Dedifferentiated amniotic fluid mesenchymal stem cell (primary cell): ENCODE data around the gene FAM227B.
"Not testable (repeated sequence)": the region's sequence is repeated elsewhere in the genome, so short reads cannot be mapped to it uniquely, and the experiment has no call there.

Experiments
- DNase-seq: peaks from one replicate; pipeline ENCODE4 v3.0.0-alpha.2; 2016; ENCODE audit errors: extremely low spot score

FAM227B gene

DNA sequence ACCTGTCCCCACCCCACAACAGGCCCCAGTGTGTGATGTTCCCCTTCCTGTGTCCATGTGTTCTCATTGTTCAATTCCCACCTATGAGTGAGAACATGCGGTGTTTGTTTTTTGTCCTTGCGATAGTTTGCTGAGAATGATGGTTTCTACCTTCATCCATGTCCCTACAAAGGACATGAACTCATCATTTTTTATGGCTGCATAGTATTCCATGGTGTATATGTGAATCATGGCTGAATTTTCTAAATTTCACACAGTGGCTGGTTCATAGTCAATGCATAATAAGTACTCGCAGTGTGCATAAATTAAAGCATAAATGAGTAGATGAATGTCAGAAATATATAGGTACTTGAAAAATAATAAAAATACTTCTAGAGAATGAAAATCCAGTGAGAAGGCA, 8.4 kb downstream of the FAM227B start:
- not testable (repeated sequence) for DNase-seq

DNA sequence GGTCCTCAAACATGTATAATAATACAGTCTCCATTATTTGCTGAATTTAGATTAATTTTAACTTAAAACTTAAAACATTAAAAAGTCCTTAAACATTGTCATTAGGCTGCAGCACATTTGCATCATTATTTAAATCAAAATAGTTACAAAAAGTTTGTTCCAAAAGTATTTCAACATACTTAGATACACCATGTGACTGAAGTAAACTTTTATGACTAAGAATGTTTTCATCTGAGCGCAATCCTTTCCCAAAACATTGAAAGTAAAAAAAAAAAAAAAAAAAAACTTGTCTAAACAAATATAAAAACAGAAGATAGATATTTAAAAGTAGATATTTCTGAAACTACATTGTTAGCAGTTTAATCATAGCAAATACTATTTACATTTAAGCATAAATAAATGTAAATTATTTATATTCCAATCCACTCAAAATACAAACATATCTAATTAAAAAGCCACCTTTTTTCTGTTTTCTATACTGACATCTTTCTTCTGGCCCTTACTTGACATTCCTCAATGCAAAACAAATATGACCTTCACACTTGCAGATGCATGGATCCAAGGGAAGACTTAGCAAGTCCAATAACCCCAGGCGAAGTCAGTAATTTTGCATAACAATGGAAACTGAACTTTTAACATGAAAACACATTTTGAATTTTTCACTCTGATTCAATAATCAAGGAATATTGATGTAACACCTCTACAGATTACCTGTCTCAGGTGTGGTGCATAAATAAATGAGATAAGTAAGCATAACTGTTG, 10.3 kb downstream of the FAM227B start:
- no peak for DNase-seq

DNA sequence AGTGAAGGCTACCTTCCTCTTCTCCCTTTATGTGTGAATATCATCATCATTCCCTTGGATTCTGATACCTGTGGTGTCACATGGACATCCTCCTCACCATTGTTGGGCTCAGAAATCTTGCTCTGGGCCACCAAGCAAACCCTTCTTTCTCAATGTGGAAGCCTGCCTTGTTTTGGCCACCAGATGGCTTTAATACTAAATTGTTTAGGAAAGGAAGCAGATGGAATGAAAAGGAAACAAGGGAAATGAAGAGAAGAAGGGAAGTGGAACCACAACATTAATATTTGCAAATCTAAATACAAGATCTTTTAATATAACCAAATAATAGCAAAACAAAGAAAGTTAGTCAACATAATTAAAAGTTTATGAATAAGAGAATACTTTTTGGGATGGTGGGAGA, 14.0 kb downstream of the FAM227B start:
- no peak for DNase-seq

DNA sequence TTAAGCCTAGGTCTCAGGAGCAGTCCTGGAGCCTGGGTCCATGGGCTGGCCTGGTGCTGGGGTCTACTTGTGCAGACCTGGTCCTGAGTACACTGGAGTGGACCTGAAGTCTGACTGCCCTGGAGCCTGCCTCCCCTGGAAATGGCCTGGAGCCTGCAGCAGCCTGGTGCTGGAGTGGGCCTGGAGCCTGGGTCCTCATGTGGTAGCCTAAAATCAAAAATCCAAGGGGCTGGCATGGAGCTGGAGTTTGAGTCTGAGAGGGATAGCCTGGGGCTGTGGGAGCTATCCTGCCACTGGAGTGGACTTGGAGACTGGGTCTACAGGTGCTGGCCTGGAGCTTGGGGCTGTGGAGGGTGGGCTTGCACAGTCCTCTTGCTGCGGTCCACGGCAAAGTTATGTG, 15.0 kb downstream of the FAM227B start:
- no peak for DNase-seq

DNA sequence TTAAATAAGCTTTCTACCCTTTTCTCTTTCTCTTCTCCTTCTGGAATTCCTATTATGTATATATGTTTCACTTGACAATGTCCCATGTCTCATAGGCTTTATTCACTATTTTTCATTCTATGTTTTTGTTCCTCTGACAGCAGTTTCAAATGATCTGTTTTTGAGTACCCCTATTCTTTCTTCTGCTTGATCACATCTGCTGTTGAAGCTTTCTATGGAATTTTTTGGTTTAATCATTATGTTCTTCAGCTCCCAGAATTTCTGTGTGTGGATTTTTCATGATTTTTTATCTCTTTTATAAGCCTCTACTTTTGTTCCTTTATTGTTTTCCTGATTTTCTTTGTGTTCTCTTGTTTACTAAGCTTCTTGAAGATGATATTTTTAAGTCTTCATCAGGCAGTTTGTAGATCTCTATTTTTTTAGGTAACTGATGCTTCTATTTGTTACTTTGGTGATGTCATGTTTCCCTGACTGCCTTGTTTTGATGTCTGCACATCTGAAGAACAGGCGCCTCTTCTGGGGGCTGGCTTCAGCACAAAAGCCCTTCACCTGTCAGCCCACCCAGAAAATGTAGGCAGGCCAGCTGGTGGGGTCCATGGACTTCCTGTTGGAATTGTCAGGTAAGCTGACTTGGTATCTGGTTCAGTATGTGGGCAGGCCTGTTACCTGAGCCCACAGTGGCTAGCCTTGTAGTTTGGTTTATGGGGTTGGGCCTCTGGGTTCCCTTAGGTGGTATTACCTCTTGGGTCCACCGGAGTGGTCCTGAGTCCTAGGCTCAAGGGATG, 15.8 kb downstream of the FAM227B start:
- no peak for DNase-seq

DNA sequence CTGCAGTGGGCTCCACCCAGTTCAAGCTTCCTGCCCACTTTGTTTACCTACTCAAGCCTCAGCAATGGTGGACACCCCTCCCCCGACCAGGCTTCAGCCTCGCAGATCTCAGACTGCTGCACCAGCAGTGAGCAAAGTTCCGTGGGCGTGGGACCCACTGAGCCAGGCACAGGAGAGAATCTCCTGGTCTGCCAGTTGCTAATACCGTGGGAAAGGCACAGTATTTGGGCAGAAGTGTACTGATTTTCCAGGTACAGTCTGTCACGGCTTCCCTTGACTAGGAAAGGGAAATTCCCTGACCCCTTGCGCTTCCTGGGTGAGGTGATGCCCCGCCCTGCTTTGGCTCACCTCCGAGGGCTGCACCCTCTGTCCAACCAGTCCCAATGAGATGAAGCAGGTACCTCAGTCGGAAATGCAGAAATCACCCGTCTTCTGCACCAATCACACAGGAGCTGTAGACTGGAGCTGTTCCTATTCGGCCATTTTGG, 27.7 kb downstream of the FAM227B start:
- not testable (repeated sequence) for DNase-seq

DNA sequence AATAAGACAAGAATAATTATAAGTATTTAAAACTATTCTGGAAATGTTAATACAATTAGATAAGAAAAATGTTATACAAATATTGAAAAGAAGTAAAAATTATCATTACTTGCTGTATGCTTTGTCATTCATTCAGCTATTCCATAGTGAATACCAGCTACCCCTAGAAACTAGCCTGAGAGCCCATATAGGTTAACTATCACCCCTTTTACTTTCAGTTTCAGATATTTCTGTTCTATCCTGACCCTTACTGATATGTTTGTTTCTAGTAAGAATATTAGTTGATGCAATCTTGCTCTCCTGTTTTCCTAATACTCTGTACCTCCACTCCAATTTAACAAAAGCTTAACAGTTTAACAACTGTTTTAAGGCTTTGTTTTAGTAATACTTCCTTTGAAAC, 31.6 kb downstream of the FAM227B start:
- no peak for DNase-seq

DNA sequence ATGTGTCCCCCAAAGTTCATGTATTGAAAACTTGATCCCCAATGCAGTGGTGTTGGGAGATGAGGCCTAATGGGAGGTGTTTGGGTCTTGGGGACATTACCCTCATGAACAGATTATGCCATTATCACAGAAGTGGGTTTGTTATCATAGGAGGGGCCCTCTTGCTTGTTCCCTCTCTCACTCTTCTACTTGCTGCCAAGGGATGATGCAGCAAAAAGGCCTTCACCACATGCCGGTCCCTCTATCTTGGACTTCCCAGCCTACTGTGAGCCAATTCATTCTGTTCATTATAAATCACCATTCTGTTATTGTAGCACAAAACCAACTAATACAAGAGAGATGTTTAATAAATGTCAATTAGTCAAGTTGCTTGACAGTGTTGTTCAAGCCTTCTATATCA, 47.2 kb downstream of the FAM227B start:
- no peak for DNase-seq

DNA sequence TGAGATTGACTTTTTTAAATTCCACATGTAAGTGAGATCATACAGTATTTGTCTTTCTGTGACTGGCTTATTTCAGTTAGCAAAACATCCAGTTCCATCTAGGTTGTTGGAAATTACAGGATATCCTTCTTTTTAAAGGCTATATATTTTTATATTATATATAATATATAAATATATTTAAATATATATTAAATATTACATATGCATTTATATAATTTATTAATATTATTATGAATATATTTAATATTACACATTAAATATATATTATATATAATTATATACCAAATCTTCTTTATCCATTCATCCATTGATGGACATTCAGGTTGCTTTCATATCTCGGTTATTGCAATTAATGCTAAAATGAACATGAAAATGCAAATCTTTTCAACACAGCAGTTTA, 49.9 kb downstream of the FAM227B start:
- DNase-seq = no peak

DNA sequence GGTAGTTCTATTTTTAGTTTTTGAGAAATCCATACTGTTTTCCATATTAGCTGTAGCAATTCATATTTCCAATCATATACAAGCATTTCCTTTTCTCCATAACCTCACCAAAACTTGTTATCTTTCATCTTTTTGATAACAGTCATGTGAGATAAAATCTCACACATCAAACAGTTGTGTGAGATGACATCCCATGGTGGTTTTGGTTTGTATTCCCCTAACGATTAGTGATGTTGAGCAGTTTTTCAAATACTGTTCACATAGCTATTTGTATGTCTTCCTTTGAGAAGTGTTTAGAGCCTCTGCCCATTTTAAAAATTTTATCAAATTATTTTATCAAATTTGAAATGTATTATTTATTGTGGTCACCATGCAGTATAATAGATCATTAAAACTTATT, 50.4 kb downstream of the FAM227B start:
- DNase-seq = no peak

DNA sequence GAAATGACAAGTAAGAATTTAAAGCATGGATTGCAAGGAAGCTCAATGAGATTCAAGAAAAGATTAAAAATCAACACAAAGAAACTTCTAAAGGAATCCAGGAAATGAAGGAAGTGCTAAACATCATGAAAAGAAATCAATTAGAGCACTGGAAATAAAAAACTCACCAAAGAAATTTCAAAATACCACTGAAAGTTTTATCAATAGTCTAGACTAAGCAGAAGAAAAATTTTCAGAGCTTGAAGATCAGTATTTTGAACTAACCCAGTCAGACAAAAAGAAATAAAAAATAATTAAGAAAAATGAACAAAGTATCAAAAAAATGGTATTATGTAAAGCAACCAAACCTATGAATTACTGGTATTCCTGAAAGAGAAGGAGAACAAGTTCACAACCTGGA, 60.6 kb downstream of the FAM227B start:
- DNase-seq = no peak

DNA sequence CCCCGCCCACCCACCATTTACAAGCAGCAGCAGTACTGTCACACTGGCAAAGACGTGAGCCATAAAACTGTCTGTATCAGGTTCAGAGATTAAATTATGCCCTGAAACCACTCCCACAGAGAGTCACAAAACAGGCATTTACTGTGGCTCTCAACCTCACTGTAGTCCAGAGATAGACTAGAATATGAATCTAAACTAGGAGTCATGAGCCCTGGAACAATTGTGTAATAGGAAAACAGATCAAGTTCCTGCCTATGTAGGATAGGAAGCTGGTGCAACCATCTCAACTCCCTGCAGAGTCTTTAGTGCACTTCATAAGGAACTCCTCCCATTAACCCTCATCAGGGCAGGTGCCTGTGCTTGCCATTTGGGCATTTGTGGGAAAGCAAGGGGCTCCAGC, 61.7 kb downstream of the FAM227B start:
- DNase-seq = no peak

DNA sequence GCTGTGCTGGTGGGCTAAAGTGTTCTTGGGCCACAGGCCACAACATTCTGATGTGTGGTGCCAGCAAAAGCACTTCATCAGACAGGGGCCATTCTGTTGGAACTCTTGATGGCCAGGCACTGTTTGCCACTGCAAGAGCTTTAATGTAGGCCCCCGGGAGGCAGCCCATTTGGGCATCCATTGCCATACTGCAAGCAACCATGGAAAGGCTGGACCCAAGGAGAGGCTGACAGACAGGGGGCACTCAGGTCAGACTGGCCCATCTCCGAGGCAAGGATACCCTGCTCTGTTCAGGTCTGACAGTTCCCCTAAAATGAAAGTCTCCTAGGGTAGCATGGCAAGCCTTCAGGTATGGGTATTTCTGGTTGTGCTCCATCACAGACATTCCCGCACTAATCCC, 64.2 kb downstream of the FAM227B start:
- DNase-seq = no peak

DNA sequence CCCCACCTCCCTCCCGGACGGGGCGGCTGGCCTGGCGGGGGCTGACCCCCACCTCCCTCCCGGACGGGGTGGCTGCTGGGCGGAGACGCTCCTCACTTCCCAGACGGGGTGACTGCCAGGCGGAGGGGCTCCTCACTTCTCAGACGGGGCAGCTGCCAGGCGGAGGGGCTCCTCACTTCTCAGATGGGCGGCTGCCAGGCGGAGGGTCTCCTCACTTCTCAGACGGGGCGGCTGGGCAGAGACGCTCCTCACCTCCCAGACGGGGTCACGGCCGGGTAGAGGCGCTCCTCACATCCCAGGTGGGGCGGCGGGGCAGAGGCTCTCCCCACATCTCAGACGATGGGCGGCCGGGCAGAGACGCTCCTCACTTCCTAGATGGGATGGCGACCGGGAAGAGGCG, 70.3 kb downstream of the FAM227B start:
- not testable (repeated sequence) for DNase-seq

DNA sequence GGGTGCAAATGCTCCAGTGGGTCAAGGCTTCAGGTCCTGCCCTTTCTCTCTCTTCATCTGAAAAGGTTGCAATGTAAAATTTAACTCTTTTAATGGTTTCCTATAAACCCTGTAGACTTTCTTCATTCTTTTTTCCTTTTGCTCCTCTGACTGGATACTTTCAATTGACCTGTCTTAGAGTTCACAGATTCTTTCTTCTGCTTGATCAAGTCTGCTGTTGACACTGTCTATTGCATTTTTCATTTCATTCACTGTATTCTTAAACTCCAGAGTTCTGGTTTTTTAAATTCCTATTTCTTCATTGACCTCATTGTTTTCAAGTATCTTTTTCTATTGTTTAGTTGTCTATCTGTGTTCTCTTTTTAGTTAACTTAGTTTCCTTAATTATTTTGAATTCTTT, 82.1 kb downstream of the FAM227B start:
- DNase-seq = no peak

DNA sequence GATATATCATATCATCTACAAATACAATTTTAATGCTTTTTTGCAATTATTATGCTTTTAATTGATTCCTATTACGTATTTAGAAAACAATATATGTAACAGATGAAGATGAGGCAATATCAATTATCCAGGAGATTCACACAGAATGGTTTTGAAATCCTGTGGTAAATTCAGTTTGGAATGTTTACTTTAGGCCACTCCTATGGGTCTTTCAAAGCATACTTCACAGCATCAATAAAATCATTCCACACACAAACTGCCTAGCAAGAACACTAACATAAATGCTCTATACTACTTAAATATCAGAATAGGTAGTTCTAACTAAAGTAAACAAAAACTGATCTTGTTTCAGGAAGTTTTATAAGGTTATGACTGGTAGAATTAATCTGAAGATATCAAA, 90.5 kb downstream of the FAM227B start:
- DNase-seq = peak; percentile 15

DNA sequence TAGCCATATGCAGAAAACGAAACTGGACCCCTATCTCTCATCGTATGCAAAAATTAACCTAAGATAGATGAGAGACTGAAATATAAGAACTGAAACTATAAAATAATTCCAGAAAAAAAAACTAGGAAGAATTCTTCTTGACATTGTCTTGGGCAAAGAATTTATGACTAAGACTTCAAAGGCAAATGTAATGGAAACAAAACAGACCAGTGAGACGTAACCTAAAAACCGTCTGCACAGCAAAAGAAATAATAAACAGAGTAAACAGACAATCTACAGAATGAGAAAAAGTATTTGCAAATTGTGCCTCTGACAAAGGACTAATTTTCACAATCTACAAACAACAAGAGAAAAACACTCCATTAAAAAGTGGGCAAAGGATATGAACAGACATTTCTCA, 92.3 kb downstream of the FAM227B start:
- DNase-seq = no peak

DNA sequence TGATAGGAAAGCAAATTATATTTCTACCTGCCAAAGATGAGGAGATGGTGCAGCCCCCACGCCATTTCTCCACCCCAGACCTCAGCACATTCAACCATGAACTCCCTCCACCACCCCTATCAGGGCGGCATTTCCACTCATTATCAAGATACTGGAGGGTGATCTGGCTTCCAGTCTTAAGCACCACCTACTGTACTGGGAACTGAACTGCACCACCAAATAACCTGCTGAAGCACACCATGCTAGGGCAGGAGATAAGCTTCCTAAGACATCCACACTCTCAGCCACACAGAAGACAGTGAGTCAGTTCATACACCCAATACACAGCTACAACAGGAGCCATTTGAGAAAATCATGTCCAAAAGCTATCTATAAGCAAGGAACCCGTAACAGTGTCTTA, 98.8 kb downstream of the FAM227B start:
- no peak for DNase-seq

DNA sequence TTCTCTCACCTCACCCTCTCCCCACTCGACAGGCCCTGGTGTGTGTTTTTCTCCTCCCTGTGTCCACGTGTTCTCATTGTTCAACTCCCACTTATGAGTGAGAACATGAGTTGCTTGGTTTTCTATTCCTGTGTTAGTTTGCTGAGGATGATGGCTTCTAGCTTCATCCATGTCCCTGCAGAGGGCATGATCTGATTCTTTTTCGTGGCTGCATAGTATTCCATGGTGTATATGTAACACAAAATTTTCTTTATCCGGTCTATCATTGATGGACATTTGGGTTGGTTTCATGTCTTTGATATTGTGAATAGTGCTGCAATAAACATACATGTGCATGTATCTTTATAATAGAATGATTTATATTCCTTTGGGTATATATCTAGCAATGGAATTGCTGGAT, 107.9 kb downstream of the FAM227B start:
- not testable (repeated sequence) for DNase-seq

DNA sequence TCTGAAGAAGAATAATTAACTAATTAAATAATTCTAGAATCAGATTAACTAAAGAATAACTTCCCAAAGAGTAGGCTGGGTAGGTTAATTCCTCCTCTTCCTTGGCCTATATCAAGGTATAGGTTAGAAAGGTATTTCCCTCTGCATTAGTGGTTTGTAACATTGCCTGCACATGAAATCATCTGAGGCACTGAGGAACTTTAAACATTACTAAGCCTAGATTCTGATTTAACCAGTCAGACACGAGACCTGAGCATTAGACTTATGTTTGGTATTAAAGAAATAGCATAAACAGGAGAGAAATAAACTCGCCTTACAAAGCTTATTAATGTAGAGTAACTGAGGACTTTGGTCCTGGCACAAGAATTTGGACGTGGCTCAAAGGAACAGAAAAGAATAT, 113.4 kb downstream of the FAM227B start:
- no peak for DNase-seq

DNA sequence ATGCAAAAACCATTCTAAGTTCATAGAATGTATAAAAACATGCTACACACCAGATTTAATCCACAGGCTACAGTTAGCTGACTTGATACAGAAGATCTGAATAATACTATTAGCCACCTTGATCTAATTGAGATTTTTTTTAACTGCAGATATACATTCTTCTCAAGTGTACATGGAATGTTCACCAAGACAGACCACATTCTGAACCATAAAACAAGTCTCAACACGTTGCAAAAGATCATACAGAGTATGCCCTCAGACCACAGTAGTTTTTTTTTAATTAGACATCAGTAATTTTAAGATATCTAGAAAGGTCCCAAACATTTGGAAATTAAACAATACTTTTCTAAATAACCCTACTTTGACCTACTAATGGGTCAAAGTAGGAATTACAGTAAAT, 114.3 kb downstream of the FAM227B start:
- no peak for DNase-seq

DNA sequence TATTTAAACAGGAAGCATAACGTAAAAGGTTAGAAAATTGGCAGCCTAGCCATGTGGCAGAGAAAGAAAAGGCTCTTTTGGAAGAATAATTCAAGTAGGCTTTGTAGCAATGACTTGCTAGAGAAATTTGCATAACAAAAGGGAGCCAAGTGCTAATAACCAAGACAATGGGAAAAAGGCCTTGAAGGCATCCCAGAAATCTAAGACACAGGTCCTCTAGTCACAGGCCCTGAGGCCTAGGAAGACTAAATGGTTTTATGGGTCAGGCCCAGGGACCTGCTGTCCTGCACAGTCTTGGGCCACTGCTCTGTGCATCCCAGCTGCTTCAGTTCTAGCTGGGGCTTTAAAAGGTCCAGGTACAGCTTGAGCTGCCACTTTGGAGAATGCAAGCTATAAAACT, 119.0 kb downstream of the FAM227B start:
- DNase-seq = no peak
